SHP77 treated with DMSO at 0.1 percent for 48 hours (cell line): Measurements from ENCODE around the gene ARHGEF10L.
"Not testable (repeated sequence)": the region's sequence is repeated elsewhere in the genome, so short reads cannot be mapped to it uniquely, and the experiment has no call there.

Experiments
- DNase-seq: peaks from one replicate; lab custom pipeline; 2025; lab: John Stamatoyannopoulos, UW

Gene ARHGEF10L

GRCh38 chr1:17742583-17742982 is 203.1 kb downstream of the ARHGEF10L start:
- DNase-seq: no peak

- no peak for DNase-seq
Observed at GRCh38 chr1:17743008-17743647, 203.6 kb downstream of the ARHGEF10L start.

GRCh38 chr1:17743925-17744324 is 204.4 kb downstream of the ARHGEF10L start:
- DNase-seq: no peak

- DNase-seq: no peak
Observed at GRCh38 chr1:17744666-17745478, 205.4 kb downstream of the ARHGEF10L start.

- DNase-seq: no peak
Observed at GRCh38 chr1:17745479-17745955, 206.0 kb downstream of the ARHGEF10L start.

- not testable (repeated sequence) for DNase-seq
Observed at GRCh38 chr1:17746281-17746680, 206.8 kb downstream of the ARHGEF10L start.

- no peak for DNase-seq
Observed at GRCh38 chr1:17746920-17747319, 207.4 kb downstream of the ARHGEF10L start.
